ENCODE measurements around the gene DOCK1.

The DOCK1 gene

GRCh38 chr10:127242914-127243313 lies 337.7 kb downstream of the DOCK1 start:
- Histone ChIP-seq H3K9me3 (ENCODE audit: severe bottlenecking) (no peaks in the 10 kb centered on the region), H3K4me1 (ENCODE audit: insufficient read depth, poor library complexity, severe bottlenecking) (no peaks in the 10 kb centered on the region), H3K27ac (ENCODE audit: poor library complexity, severe bottlenecking) (no peak overlapping the region), H3K4me3 (ENCODE audit: severe bottlenecking) (no peak overlapping the region), H3K27me3 (ENCODE audit: insufficient read depth, poor library complexity, severe bottlenecking) (no peaks in the 10 kb centered on the region), H3K36me3 (ENCODE audit: low read depth) (no peaks in the 10 kb centered on the region)
- DNase-seq (ENCODE audit: low spot score): no peak
- no peak for TF ChIP-seq CTCF (IDR thresholded peaks at IDR 0.05; ENCODE audit: poor library complexity, severe bottlenecking)
- no peak for ATAC-seq (ENCODE audit: low read depth)

GRCh38 chr10:127243490-127244272 lies 338.5 kb downstream of the DOCK1 start:
- ATAC-seq (ENCODE audit: low read depth) (peak; percentile 61; the same call in 1 of the 3 replicates), DNase-seq (ENCODE audit: low spot score) (no peak)
- Histone ChIP-seq H3K27me3 (ENCODE audit: insufficient read depth, poor library complexity, severe bottlenecking) (no peaks in the 10 kb centered on the region), H3K27ac (ENCODE audit: poor library complexity, severe bottlenecking) (no peak overlapping the region), H3K4me1 (ENCODE audit: insufficient read depth, poor library complexity, severe bottlenecking) (no peaks in the 10 kb centered on the region), H3K36me3 (ENCODE audit: low read depth) (no peaks in the 10 kb centered on the region), H3K9me3 (ENCODE audit: severe bottlenecking) (no peaks in the 10 kb centered on the region), H3K4me3 (ENCODE audit: severe bottlenecking) (no peak overlapping the region)
- TF ChIP-seq CTCF (IDR thresholded peaks at IDR 0.05; ENCODE audit: poor library complexity, severe bottlenecking): peak; percentile 53

- Histone ChIP-seq H3K27ac (ENCODE audit: poor library complexity, severe bottlenecking) (no peak overlapping the region), H3K27me3 (ENCODE audit: insufficient read depth, poor library complexity, severe bottlenecking) (no peaks in the 10 kb centered on the region), H3K4me1 (ENCODE audit: insufficient read depth, poor library complexity, severe bottlenecking) (no peaks in the 10 kb centered on the region), H3K9me3 (ENCODE audit: severe bottlenecking) (no peaks in the 10 kb centered on the region), H3K36me3 (ENCODE audit: low read depth) (0 out of 2 replicates have a peak, but pooled peaks cover 4% of the 10 kb centered on the region), H3K4me3 (ENCODE audit: severe bottlenecking) (no peak overlapping the region)
- TF ChIP-seq CTCF (IDR thresholded peaks at IDR 0.05; ENCODE audit: poor library complexity, severe bottlenecking): no peak
- ATAC-seq (ENCODE audit: low read depth) (no peak), DNase-seq (ENCODE audit: low spot score) (no peak)
These were observed 340.2 kb downstream of the DOCK1 start for GRCh38 chr10:127245456-127245855.

GRCh38 chr10:127250031-127250430 lies 344.8 kb downstream of the DOCK1 start:
- H3K4me3 ChIP-seq (ENCODE audit: severe bottlenecking): no peak overlapping the region
- ATAC-seq (ENCODE audit: low read depth) (no peak), DNase-seq (ENCODE audit: low spot score) (no peak)
- H3K4me1 ChIP-seq (ENCODE audit: insufficient read depth, poor library complexity, severe bottlenecking): no peaks in the 10 kb centered on the region
- no peak for TF ChIP-seq CTCF (IDR thresholded peaks at IDR 0.05; ENCODE audit: poor library complexity, severe bottlenecking)
- no peak overlapping the region for H3K27ac ChIP-seq (ENCODE audit: poor library complexity, severe bottlenecking)
- H3K36me3 ChIP-seq (ENCODE audit: low read depth): 0 out of 2 replicates have a peak, but pooled peaks cover 4% of the 10 kb centered on the region
- H3K9me3 ChIP-seq (ENCODE audit: severe bottlenecking): no peaks in the 10 kb centered on the region
- no peaks in the 10 kb centered on the region for H3K27me3 ChIP-seq (ENCODE audit: insufficient read depth, poor library complexity, severe bottlenecking)

- no peak for TF ChIP-seq CTCF (IDR thresholded peaks at IDR 0.05; ENCODE audit: poor library complexity, severe bottlenecking)
- Histone ChIP-seq H3K36me3 (ENCODE audit: low read depth) (0 out of 2 replicates have a peak, but pooled peaks cover 4% of the 10 kb centered on the region), H3K4me3 (ENCODE audit: severe bottlenecking) (no peak overlapping the region), H3K9me3 (ENCODE audit: severe bottlenecking) (no peaks in the 10 kb centered on the region), H3K27me3 (ENCODE audit: insufficient read depth, poor library complexity, severe bottlenecking) (no peaks in the 10 kb centered on the region), H3K4me1 (ENCODE audit: insufficient read depth, poor library complexity, severe bottlenecking) (no peaks in the 10 kb centered on the region), H3K27ac (ENCODE audit: poor library complexity, severe bottlenecking) (no peak overlapping the region)
- DNase-seq (ENCODE audit: low spot score) (no peak), ATAC-seq (ENCODE audit: low read depth) (no peak)
These were observed 347.6 kb downstream of the DOCK1 start for GRCh38 chr10:127252818-127253217.

All from RWPE2 (cell line).